Neural progenitor cell (in vitro differentiated cells): ENCODE data around the gene RASIP1. TPM values are rescaled to one million over a fixed set of nuclear protein-coding genes. Genes with fewer than 3 reads are reported as not detected.

Source experiments
- DNase-seq: peaks from one replicate; pipeline ENCODE4 v3.0.0-alpha.2; 2016; ENCODE audit warnings: low spot score
- H2AFZ ChIP-seq: fragments of 200-600 bp; sonication (generic); replicated peaks from 2 replicates; pipeline ENCODE4 v1.6.1; 2016; ENCODE audit warnings: antibody characterized with exemption
- H3F3A ChIP-seq: fragments of 200-600 bp; sonication (generic); 2 replicates; pipeline ENCODE4 v1.6.1; 2016; ENCODE audit warnings: antibody characterized with exemption, low read depth
- H3K27ac ChIP-seq: fragments of 200-600 bp; sonication (generic); 2 replicates; pipeline ENCODE4 v1.5.1; 2016; ENCODE audit warnings: mild to moderate bottlenecking
- H3K27me3 ChIP-seq: fragments of 200-600 bp; sonication (generic); 2 replicates; pipeline ENCODE4 v1.6.1; 2016; ENCODE audit warnings: mild to moderate bottlenecking, moderate library complexity
- H3K36me3 ChIP-seq: fragments of 200-600 bp; sonication (generic); 2 replicates; pipeline ENCODE4 v1.5.1; 2016
- H3K4me1 ChIP-seq: fragments of 200-600 bp; sonication (generic); 2 replicates; pipeline ENCODE4 v1.6.1; 2016; ENCODE audit warnings: mixed run types
- H3K4me2 ChIP-seq: fragments of 200-600 bp; sonication (generic); 2 replicates; pipeline ENCODE4 v1.6.1; 2016
- H3K4me3 ChIP-seq: fragments of 200-600 bp; sonication (generic); 2 replicates; pipeline ENCODE4 v1.5.1; 2016
- H3K79me2 ChIP-seq: fragments of 200-600 bp; sonication (generic); 2 replicates; pipeline ENCODE4 v1.6.1; 2016; ENCODE audit warnings: low read depth
- H3K9ac ChIP-seq: fragments of 200-600 bp; sonication (generic); 2 replicates; pipeline ENCODE4 v1.6.1; 2016
- H3K9me3 ChIP-seq: fragments of 200-600 bp; sonication (generic); 2 replicates; pipeline ENCODE4 v1.5.1; 2016; ENCODE audit warnings: low read depth
- H4K20me1 ChIP-seq: fragments of 200-600 bp; sonication (generic); 2 replicates; pipeline ENCODE4 v1.6.1; 2016; ENCODE audit warnings: low read depth
- H3K27ac Mint-ChIP-seq: 3 replicates; pipeline ENCODE4 v1.8.0; 2021; ENCODE audit warnings: mixed read lengths
- H3K27me3 Mint-ChIP-seq: 2 replicates; pipeline ENCODE4 v1.8.0; 2022; ENCODE audit warnings: low read depth, mild to moderate bottlenecking, inconsistent platforms, moderate library complexity, mixed read lengths; ENCODE audit not compliant: insufficient read depth
- H3K36me3 Mint-ChIP-seq: 3 replicates; pipeline ENCODE4 v1.8.0; 2021; ENCODE audit warnings: mixed read lengths
- H3K4me1 Mint-ChIP-seq: 3 replicates; pipeline ENCODE4 v1.8.0; 2021; ENCODE audit warnings: mixed read lengths
- H3K4me3 Mint-ChIP-seq: 3 replicates; pipeline ENCODE4 v1.8.0; 2021; ENCODE audit warnings: mild to moderate bottlenecking, moderate library complexity, mixed read lengths
- H3K9me3 Mint-ChIP-seq: 3 replicates; pipeline ENCODE4 v1.8.0; 2020; ENCODE audit warnings: mixed read lengths
- EZH2 ChIP-seq: fragments of 200-600 bp; sonication (generic); IDR thresholded peaks from 2 replicates; pipeline ENCODE4 v1.6.1; 2017; ENCODE audit warnings: antibody characterized with exemption, mild to moderate bottlenecking, moderate library complexity
- EZH2phosphoT487 ChIP-seq: fragments of 200-600 bp; sonication (generic); IDR thresholded peaks from 2 replicates; pipeline ENCODE4 v1.6.1; 2017; ENCODE audit warnings: antibody characterized with exemption
- total RNA-seq: library from RNA; depleted of rRNA; stranded (reverse); fragments of >200 nt; gene quantifications from 2 replicates; pipeline ENCODE4 v1.2.3, GENCODE V29; 2015; ENCODE audit warnings: low replicate concordance
- TF ChIP-seq, protein P1 (sequence below): fragments of 200-600 bp; sonication (generic); IDR thresholded peaks from 2 replicates; pipeline ENCODE4 v1.5.1; 2017; ENCODE audit warnings: antibody characterized with exemption, mild to moderate bottlenecking

RASIP1 gene
- total RNA-seq, 1 donor from 2014 or later: 0.86 TPM

DNA sequence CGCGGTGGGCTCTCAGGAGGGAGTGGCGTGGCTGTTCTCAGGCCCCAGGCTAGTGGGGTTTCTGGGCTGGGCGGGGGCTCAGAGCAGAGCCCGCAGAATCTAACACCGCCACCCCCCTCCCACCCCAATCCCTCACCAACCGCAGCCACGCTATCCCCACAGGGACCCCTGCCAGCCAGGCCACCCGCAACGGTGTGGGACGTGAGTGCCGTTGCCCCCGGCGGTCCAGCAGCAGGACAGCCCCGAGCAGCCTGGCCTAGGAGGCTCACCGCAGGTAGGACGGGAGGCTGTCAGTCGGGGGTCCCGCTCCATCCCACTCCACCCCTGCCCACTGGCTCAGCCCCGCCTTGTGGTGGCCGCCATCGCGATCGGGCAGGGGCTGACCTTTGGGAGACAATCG is 67.4 kb downstream of the RASIP1 start, which contains the start of gene NTN5:
Gene NTN5, minus strand, starts transcription at position 24 of the 400 bp plus-strand sequence. CDS start 2,031 bp downstream, outside the sequence.
- Histone ChIP-seq H3K4me3 (no peak within 1 kb of the TSS), H3K27ac (no peak within 1 kb of the TSS), H4K20me1 (no peaks in the 10 kb centered on the region), H3K4me1 (peaks cover 25% of the 10 kb centered on the region), H3K4me2 (peak within 1 kb of the TSS; percentile 34), H2AFZ (peak within 1 kb of the TSS; percentile 19), H3K9me3 (no peaks in the 10 kb centered on the region), H3K36me3 (no peaks in the 10 kb centered on the region), H3K27me3 (peaks cover 16% of the 10 kb centered on the region), H3K79me2 (no peaks in the 10 kb centered on the region), H3K9ac (no peak within 1 kb of the TSS), H3F3A (peaks cover 9% of the 10 kb centered on the region)
- TF ChIP-seq EZH2phosphoT487 (no peak), EZH2 (no peak)
- TF ChIP-seq, protein P1, sequence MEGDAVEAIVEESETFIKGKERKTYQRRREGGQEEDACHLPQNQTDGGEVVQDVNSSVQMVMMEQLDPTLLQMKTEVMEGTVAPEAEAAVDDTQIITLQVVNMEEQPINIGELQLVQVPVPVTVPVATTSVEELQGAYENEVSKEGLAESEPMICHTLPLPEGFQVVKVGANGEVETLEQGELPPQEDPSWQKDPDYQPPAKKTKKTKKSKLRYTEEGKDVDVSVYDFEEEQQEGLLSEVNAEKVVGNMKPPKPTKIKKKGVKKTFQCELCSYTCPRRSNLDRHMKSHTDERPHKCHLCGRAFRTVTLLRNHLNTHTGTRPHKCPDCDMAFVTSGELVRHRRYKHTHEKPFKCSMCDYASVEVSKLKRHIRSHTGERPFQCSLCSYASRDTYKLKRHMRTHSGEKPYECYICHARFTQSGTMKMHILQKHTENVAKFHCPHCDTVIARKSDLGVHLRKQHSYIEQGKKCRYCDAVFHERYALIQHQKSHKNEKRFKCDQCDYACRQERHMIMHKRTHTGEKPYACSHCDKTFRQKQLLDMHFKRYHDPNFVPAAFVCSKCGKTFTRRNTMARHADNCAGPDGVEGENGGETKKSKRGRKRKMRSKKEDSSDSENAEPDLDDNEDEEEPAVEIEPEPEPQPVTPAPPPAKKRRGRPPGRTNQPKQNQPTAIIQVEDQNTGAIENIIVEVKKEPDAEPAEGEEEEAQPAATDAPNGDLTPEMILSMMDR: no peak
- peaks cover 8% of the 10 kb centered on the region for H3K27me3 Mint-ChIP-seq
- H3K4me1 Mint-ChIP-seq: peaks cover 35% of the 10 kb centered on the region
- peak within 1 kb of the TSS; percentile 80 for H3K27ac Mint-ChIP-seq
- H3K36me3 Mint-ChIP-seq: no peaks in the 10 kb centered on the region
- DNase-seq: peak; percentile 22
- peaks cover 6% of the 10 kb centered on the region for H3K9me3 Mint-ChIP-seq
- peak within 1 kb of the TSS; percentile 48 for H3K4me3 Mint-ChIP-seq

DNA sequence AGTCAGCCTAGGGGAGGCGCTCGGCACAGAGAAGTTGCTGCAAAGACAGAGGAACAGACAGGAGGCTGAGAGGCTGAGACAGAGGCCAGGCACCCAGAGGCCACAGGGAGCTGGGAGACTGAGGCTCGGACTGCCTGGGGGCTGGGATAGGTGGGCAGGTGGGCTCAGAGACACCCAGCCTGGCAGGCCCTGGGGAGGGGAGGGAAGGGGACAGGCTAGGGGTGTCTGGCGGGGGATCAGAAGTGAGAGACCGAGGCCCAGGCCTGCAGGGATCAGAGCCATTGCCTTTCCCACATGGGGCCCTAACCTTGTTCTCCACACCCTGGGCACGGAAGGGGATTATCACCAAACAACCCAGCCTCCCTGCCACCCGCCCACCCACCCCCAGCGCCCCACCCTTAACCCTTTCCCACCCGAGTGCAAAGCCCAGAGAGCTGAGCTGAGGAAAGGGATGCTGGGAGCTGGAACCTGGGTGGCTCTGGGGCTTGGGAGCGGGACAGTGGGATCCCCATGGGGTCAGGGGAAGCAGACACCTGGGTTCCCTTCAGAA is 68.9 kb downstream of the RASIP1 start:
- peaks cover 16% of the 10 kb centered on the region for H3K27me3 ChIP-seq
- Mint-ChIP-seq H3K4me1 (peaks cover 35% of the 10 kb centered on the region), H3K4me3 (no peak overlapping the region), H3K36me3 (no peaks in the 10 kb centered on the region), H3K27ac (peak overlapping the region; percentile 78), H3K9me3 (peaks cover 6% of the 10 kb centered on the region), H3K27me3 (peaks cover 8% of the 10 kb centered on the region)
- peaks cover 25% of the 10 kb centered on the region for H3K4me1 ChIP-seq
- H3K9me3 ChIP-seq: no peaks in the 10 kb centered on the region
- H3K4me3 ChIP-seq: no peak overlapping the region
- H3K9ac ChIP-seq: no peak overlapping the region
- H3K36me3 ChIP-seq: no peaks in the 10 kb centered on the region
- no peaks in the 10 kb centered on the region for H4K20me1 ChIP-seq
- no peak overlapping the region for H3K27ac ChIP-seq
- DNase-seq: no peak
- no peak overlapping the region for H3K4me2 ChIP-seq
- H3K79me2 ChIP-seq: no peaks in the 10 kb centered on the region
- no peak overlapping the region for H2AFZ ChIP-seq
- H3F3A ChIP-seq: peaks cover 9% of the 10 kb centered on the region
- TF ChIP-seq EZH2: no peak
- TF ChIP-seq EZH2phosphoT487: no peak
- TF ChIP-seq, protein P1: no peak

DNA sequence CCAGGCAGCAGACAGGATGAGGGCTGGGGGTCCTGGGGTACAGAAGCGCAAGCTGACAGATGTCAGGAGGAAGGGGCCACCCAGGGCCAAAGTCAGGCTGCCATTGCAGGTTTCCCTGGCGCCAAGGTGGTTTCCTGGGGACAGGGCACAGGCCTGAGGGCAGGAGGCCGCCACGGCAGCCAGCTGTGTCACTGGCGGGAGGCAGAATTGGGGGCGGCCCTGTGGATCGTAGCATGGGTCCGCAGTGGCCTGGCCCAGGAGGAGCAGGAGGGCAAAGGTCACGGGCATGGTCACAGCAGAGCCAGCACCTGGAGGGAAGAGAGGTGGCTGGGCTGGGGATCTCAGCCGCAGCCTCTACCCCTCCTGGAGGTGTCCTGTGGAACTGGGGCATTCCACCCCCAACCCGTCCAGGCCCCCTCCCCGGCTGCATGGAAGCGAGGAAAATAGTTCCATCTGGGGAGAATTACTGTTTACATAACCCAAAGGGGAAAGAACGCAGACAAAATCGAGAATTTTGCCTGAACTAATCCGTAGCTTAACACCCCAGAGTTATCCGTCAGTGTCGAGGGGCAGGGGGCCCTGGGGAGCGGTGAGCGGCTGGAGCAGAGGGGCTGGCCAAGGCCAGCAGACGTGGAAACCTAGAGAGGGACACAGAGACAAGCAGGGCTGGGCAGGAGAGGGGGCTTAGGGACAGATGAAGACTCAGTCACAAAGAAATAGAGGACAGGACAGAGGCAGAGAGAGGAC is 69.5 kb downstream of the RASIP1 start:
- Histone ChIP-seq H3K9me3 (no peaks in the 10 kb centered on the region), H4K20me1 (no peaks in the 10 kb centered on the region), H3F3A (peaks cover 11% of the 10 kb centered on the region), H3K27me3 (peaks cover 16% of the 10 kb centered on the region), H3K36me3 (no peaks in the 10 kb centered on the region), H3K27ac (no peak overlapping the region), H3K4me2 (no peak overlapping the region), H3K79me2 (no peaks in the 10 kb centered on the region), H3K4me3 (no peak overlapping the region), H3K4me1 (peaks cover 25% of the 10 kb centered on the region), H2AFZ (no peak overlapping the region), H3K9ac (no peak overlapping the region)
- H3K36me3 Mint-ChIP-seq: no peaks in the 10 kb centered on the region
- H3K27ac Mint-ChIP-seq: peak overlapping the region; percentile 78
- no peak overlapping the region for H3K4me3 Mint-ChIP-seq
- peaks cover 6% of the 10 kb centered on the region for H3K9me3 Mint-ChIP-seq
- peaks cover 35% of the 10 kb centered on the region for H3K4me1 Mint-ChIP-seq
- no peak for TF ChIP-seq EZH2
- TF ChIP-seq, protein P1: no peak
- TF ChIP-seq EZH2phosphoT487: no peak
- H3K27me3 Mint-ChIP-seq: peaks cover 8% of the 10 kb centered on the region
- DNase-seq: no peak

Other genes starting within 250 kb of the RASIP1 start
- gene LMTK3, start 228.8 kb downstream of the RASIP1 start, total RNA-seq: 0.02 and 3.5 TPM in 2 replicates
- 1.6 TPM in 1 of 2 replicates, not detected in the other for gene SULT2B1, start 188.4 kb downstream of the RASIP1 start, total RNA-seq
- gene SPACA4, start 133.9 kb downstream of the RASIP1 start, total RNA-seq: not detected in 2 replicates
- gene FAM83E, start 125.5 kb downstream of the RASIP1 start, total RNA-seq: 0.06 and 2.6 TPM in 2 replicates
- gene RPL18, start 121.4 kb downstream of the RASIP1 start, total RNA-seq: 1,962 and 2,391 TPM in 2 replicates
- 7.2 and 46.1 TPM in 2 replicates for gene SPHK2, start 121.1 kb downstream of the RASIP1 start, total RNA-seq
- gene DBP, start 103.2 kb downstream of the RASIP1 start, total RNA-seq: 7.4 and 10.3 TPM in 2 replicates
- gene CA11, start 94.4 kb downstream of the RASIP1 start, total RNA-seq: 12.6 and 49.8 TPM in 2 replicates
- 0.87 TPM in 1 of 2 replicates, not detected in the other for gene NTN5, start 67.6 kb downstream of the RASIP1 start, total RNA-seq
- 0.09 and 1.7 TPM in 2 replicates for gene FUT2, start 44.6 kb downstream of the RASIP1 start, total RNA-seq
- gene MAMSTR, start 20.9 kb downstream of the RASIP1 start, total RNA-seq: 1.2 and 1.4 TPM in 2 replicates
- 0.19 and 0.40 TPM in 2 replicates for gene IZUMO1, start 6.3 kb upstream of the RASIP1 start, total RNA-seq
- gene FUT1, start 12.0 kb upstream of the RASIP1 start, total RNA-seq: 2.9 and 5.1 TPM in 2 replicates
- gene FGF21, start 14.9 kb upstream of the RASIP1 start, total RNA-seq: not detected in 2 replicates
- gene BCAT2, start 70.4 kb upstream of the RASIP1 start, total RNA-seq: 33.5 and 63.2 TPM in 2 replicates
- gene HSD17B14, start 95.9 kb upstream of the RASIP1 start, total RNA-seq: 11.2 and 27.6 TPM in 2 replicates
- gene PLEKHA4, start 128.0 kb upstream of the RASIP1 start, total RNA-seq: 6.2 and 6.3 TPM in 2 replicates
- gene PPP1R15A, start 131.8 kb upstream of the RASIP1 start, total RNA-seq: 10.6 and 19.1 TPM in 2 replicates
- gene TULP2, start 158.1 kb upstream of the RASIP1 start, total RNA-seq: 0.26 and 0.40 TPM in 2 replicates
- gene NUCB1, start 159.7 kb upstream of the RASIP1 start, total RNA-seq: 73.5 and 158 TPM in 2 replicates
- gene DHDH, start 193.1 kb upstream of the RASIP1 start, total RNA-seq: 1.6 TPM in 1 of 2 replicates, not detected in the other
- 35.8 and 79.2 TPM in 2 replicates for gene BAX, start 214.3 kb upstream of the RASIP1 start, total RNA-seq
- 989 and 1,798 TPM in 2 replicates for gene FTL, start 224.7 kb upstream of the RASIP1 start, total RNA-seq